Epithelial cell of prostate (primary cell): ENCODE data around the gene MAST2.

Experiments
- DNase-seq: peaks from one replicate; pipeline ENCODE4 v3.0.0-alpha.2; 2011; ENCODE audit warnings: low read depth, low spot score
- H3K27ac ChIP-seq: fragments of 450-650 bp; 2 replicates; pipeline ENCODE4 v1.5.1; 2017; ENCODE audit warnings: mild to moderate bottlenecking

Gene MAST2

GRCh38 chr1:46084553-46085451 lies 281.4 kb downstream of the MAST2 start:
- peak overlapping the region; percentile 85 for H3K27ac ChIP-seq
- no peak for DNase-seq
